SK-N-SH treated with all-trans-retinoic acid at 6 μM for 48 hours (cell line): ENCODE data around the gene PARD3B.

Experiments
- ATAC-seq: fragments of 200-7000 bp; cut with Tn5 transposase; 3 replicates; pipeline ENCODE4 v1.9.1; 2020; ENCODE audit warnings: mild to moderate bottlenecking, moderate library complexity
- CSDC2 ChIP-seq: fragments of 250-450 bp; sonication (Bioruptor Pico); IDR thresholded peaks from 2 replicates; pipeline ENCODE4 v1.5.0; 2020; ENCODE audit warnings: mild to moderate bottlenecking, moderate library complexity
- CSRNP3 ChIP-seq: fragments of 250-450 bp; sonication (Bioruptor Pico); IDR thresholded peaks from 2 replicates; pipeline ENCODE4 v1.5.1; 2021; ENCODE audit warnings: mild to moderate bottlenecking, moderate library complexity
- ESRRG ChIP-seq: fragments of 250-450 bp; sonication (Bioruptor Pico); IDR thresholded peaks from 2 replicates; pipeline ENCODE4 v1.6.1; 2021; ENCODE audit warnings: mild to moderate bottlenecking
- GLIS3 ChIP-seq: fragments of 250-450 bp; sonication (Bioruptor Pico); IDR thresholded peaks from 2 replicates; pipeline ENCODE4 v1.5.0; 2020; ENCODE audit warnings: mild to moderate bottlenecking, moderate library complexity
- ISL1 ChIP-seq: fragments of 250-450 bp; sonication (Bioruptor Pico); IDR thresholded peaks from 2 replicates; pipeline ENCODE4 v2.1.2; 2022; ENCODE audit warnings: mild to moderate bottlenecking, moderate library complexity
- OSR1 ChIP-seq: fragments of 250-450 bp; sonication (Bioruptor Pico); IDR thresholded peaks from 2 replicates; pipeline ENCODE4 v1.8.0; 2022; ENCODE audit warnings: moderate library complexity, mild to moderate bottlenecking, inconsistent platforms
- PATZ1 ChIP-seq: fragments of 250-450 bp; sonication (Bioruptor Pico); IDR thresholded peaks from 2 replicates; pipeline ENCODE4 v1.8.0; 2020; ENCODE audit warnings: mild to moderate bottlenecking, moderate library complexity, borderline replicate concordance
- RARB ChIP-seq: fragments of 250-450 bp; sonication (Bioruptor Pico); IDR thresholded peaks from 2 replicates; pipeline ENCODE4 v1.8.0; 2021; ENCODE audit warnings: mild to moderate bottlenecking, moderate library complexity
- TOX ChIP-seq: fragments of 250-450 bp; sonication (Bioruptor Pico); IDR thresholded peaks from 2 replicates; pipeline ENCODE4 v1.8.0; 2021; ENCODE audit warnings: mild to moderate bottlenecking, moderate library complexity, borderline replicate concordance
- TSHZ2 ChIP-seq: fragments of 250-450 bp; sonication (Bioruptor Pico); IDR thresholded peaks from 2 replicates; pipeline ENCODE4 v1.5.0; 2020; ENCODE audit warnings: mild to moderate bottlenecking, moderate library complexity
- ZC3H10 ChIP-seq: fragments of 250-450 bp; sonication (Bioruptor Pico); IDR thresholded peaks from 2 replicates; pipeline ENCODE4 v1.5.1; 2021; ENCODE audit warnings: mild to moderate bottlenecking, moderate library complexity
- ZFP3 ChIP-seq: fragments of 250-450 bp; sonication (Bioruptor Pico); IDR thresholded peaks from 2 replicates; pipeline ENCODE4 v1.5.0; 2020; ENCODE audit warnings: mild to moderate bottlenecking, moderate library complexity
- ZFP30 ChIP-seq: fragments of 450-650 bp; formaldehyde crosslinking; IDR thresholded peaks from 2 replicates; pipeline ENCODE4 v1.5.0; 2022; ENCODE audit warnings: mild to moderate bottlenecking, moderate library complexity
- ZNF565 ChIP-seq: fragments of 450-650 bp; formaldehyde crosslinking; conservative IDR thresholded peaks from 2 replicates; pipeline ENCODE4 v1.5.0; 2020; ENCODE audit warnings: low read depth, mild to moderate bottlenecking, moderate library complexity
- ZNF70 ChIP-seq: fragments of 450-650 bp; formaldehyde crosslinking; IDR thresholded peaks from 2 replicates; pipeline ENCODE4 v1.5.0; 2020; ENCODE audit warnings: mild to moderate bottlenecking, moderate library complexity
- ZNF8 ChIP-seq: fragments of 450-650 bp; formaldehyde crosslinking; IDR thresholded peaks from 2 replicates; pipeline ENCODE4 v1.5.0; 2020; ENCODE audit warnings: mild to moderate bottlenecking, moderate library complexity

The PARD3B gene

GRCh38 chr2:205408696-205409095 is 863.4 kb downstream of the PARD3B start:
- TF ChIP-seq ZC3H10 (CRISPR knock-in tag) (no peak), ISL1 (CRISPR knock-in tag) (peak; percentile 77), OSR1 (CRISPR knock-in tag) (no peak), PATZ1 (CRISPR knock-in tag) (peak; percentile 50; the same call in 1 of the 2 replicates)
- TF ChIP-seq, all 23 proteins: peak for 2
- ATAC-seq, result peak; percentile 19

- no peak for TF ChIP-seq ISL1 (CRISPR knock-in tag)
- ATAC-seq, result no peak
Observed at GRCh38 chr2:205409411-205409810, 864.1 kb downstream of the PARD3B start.

- ATAC-seq, result no peak
- no peak for TF ChIP-seq ISL1 (CRISPR knock-in tag)
- TF ChIP-seq ZNF8 (CRISPR knock-in tag), result no peak
- no peak for TF ChIP-seq ZNF565 (CRISPR knock-in tag)
- no peak for TF ChIP-seq ZC3H10 (CRISPR knock-in tag)
- no peak for TF ChIP-seq TSHZ2
- TF ChIP-seq CSRNP3, result no peak
- no peak for TF ChIP-seq PATZ1 (CRISPR knock-in tag)
- TF ChIP-seq ZFP3 (CRISPR knock-in tag), result no peak
- TF ChIP-seq OSR1 (CRISPR knock-in tag), result no peak
- TF ChIP-seq, all 23 proteins: peak for 0
Observed at GRCh38 chr2:205411558-205411957, 866.3 kb downstream of the PARD3B start.

GRCh38 chr2:205424326-205424725 is 879.1 kb downstream of the PARD3B start:
- no peak for ATAC-seq
- TF ChIP-seq GLIS3, result no peak
- no peak for TF ChIP-seq ESRRG
- no peak for TF ChIP-seq RARB
- TF ChIP-seq ZFP3 (CRISPR knock-in tag), result no peak
- no peak for TF ChIP-seq OSR1 (CRISPR knock-in tag)
- TF ChIP-seq ZC3H10 (CRISPR knock-in tag), result no peak
- TF ChIP-seq ZNF8 (CRISPR knock-in tag), result no peak
- TF ChIP-seq TOX, result no peak
- no peak for TF ChIP-seq ZFP30 (CRISPR knock-in tag)
- no peak for TF ChIP-seq ZNF70 (CRISPR knock-in tag)

- no peak for ATAC-seq
Observed at GRCh38 chr2:205425102-205425501, 879.8 kb downstream of the PARD3B start.

More at GRCh38 chr2:205425102-205425501, 879.8 kb downstream of the PARD3B start:
- TF ChIP-seq CSRNP3, result no peak
- no peak for TF ChIP-seq OSR1 (CRISPR knock-in tag)
- TF ChIP-seq CSDC2 (CRISPR knock-in tag), result no peak
- no peak for TF ChIP-seq TSHZ2
